Endothelial cell of umbilical vein (primary cell): Measurements from ENCODE around the gene SPEN.

Experiments
- EZH2 ChIP-seq: IDR thresholded peaks from 2 replicates; pipeline ENCODE4 v1.6.1; 2012; ENCODE audit warnings: borderline replicate concordance, low read depth, mild to moderate bottlenecking, moderate library complexity, low read length, inconsistent platforms; ENCODE audit not compliant: severe bottlenecking
- POLR2A ChIP-seq: IDR thresholded peaks from 2 replicates; pipeline ENCODE4 v1.6.1; 2012; ENCODE audit warnings: low read depth, mild to moderate bottlenecking, control low read depth, low read length
- POLR2AphosphoS5 ChIP-seq: IDR thresholded peaks from 2 replicates; pipeline ENCODE4 v1.6.1; 2012; ENCODE audit warnings: low read depth, mild to moderate bottlenecking, control low read depth, low read length, moderate library complexity; ENCODE audit not compliant: insufficient read depth
- TF ChIP-seq, protein P1 (sequence below), 2 donors: IDR thresholded peaks; 1 replicate in 1 of 2; 2 replicates in 1 of 2; pipeline ENCODE4 v1.5.1; 2011; ENCODE audit warnings: low read length in 2 of 2, mild to moderate bottlenecking in 2 of 2, moderate library complexity in 2 of 2, control low read depth in 1 of 2, inconsistent platforms in 1 of 2, low read depth in 1 of 2; ENCODE audit not compliant: insufficient read depth in 1 of 2; ENCODE audit errors: extremely low read depth in 1 of 2

DNA sequence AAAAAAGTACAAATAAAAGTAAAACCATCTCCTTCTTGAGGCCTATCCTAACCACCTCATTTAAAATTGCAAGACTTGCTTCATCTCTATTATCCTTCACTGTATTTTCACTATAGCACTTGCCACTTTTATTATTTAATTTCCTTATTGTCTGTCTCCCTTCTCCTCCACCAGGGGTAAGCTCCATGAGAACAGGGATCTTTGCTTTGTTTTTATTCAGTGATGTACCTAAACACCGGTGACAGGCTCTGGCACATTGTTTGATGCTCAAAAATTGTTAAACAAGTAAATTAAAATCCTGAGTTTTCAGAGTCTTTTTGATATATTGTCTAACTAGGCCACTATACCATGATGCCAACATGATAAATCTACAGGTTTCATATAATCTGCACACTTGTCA, 17.2 kb upstream of the SPEN start:
- TF ChIP-seq POLR2A (no peak), EZH2 (no peak), POLR2AphosphoS5 (no peak)
- TF ChIP-seq, protein P1, sequence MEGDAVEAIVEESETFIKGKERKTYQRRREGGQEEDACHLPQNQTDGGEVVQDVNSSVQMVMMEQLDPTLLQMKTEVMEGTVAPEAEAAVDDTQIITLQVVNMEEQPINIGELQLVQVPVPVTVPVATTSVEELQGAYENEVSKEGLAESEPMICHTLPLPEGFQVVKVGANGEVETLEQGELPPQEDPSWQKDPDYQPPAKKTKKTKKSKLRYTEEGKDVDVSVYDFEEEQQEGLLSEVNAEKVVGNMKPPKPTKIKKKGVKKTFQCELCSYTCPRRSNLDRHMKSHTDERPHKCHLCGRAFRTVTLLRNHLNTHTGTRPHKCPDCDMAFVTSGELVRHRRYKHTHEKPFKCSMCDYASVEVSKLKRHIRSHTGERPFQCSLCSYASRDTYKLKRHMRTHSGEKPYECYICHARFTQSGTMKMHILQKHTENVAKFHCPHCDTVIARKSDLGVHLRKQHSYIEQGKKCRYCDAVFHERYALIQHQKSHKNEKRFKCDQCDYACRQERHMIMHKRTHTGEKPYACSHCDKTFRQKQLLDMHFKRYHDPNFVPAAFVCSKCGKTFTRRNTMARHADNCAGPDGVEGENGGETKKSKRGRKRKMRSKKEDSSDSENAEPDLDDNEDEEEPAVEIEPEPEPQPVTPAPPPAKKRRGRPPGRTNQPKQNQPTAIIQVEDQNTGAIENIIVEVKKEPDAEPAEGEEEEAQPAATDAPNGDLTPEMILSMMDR (IDR thresholded peaks at IDR 0.05; ENCODE audit: extremely low read depth in 1 of 2, insufficient read depth in 1 of 2, low read depth in 1 of 2, low read length in 2 of 2): no peak
